HG03457 (cell line): Measurements from ENCODE around the gene PREX1.

Experiments used
- ATAC-seq: cut with Tn5 transposase; IDR thresholded peaks from one replicate; pipeline ENCODE4 v1.9.1; 2021; ENCODE audit warnings: moderate number of reproducible peaks; ENCODE audit not compliant: unreplicated experiment

PREX1 gene

GRCh38 chr20:48687117-48687800, 140.5 kb downstream of the PREX1 start:
- no peak for ATAC-seq

- no peak for ATAC-seq
Observed at GRCh38 chr20:48686238-48687116, 141.3 kb downstream of the PREX1 start.

GRCh38 chr20:48685300-48685699, 142.5 kb downstream of the PREX1 start:
- no peak for ATAC-seq

- no peak for ATAC-seq
Observed at GRCh38 chr20:48684501-48685041, 143.2 kb downstream of the PREX1 start.

GRCh38 chr20:48683467-48684175, 144.2 kb downstream of the PREX1 start:
- no peak for ATAC-seq

GRCh38 chr20:48682529-48683363, 145.1 kb downstream of the PREX1 start:
- no peak for ATAC-seq

- no peak for ATAC-seq
Observed at GRCh38 chr20:48681873-48682426, 145.8 kb downstream of the PREX1 start.

GRCh38 chr20:48681201-48681872, 146.5 kb downstream of the PREX1 start:
- ATAC-seq = no peak

- no peak for ATAC-seq
Observed at GRCh38 chr20:48680650-48681049, 147.1 kb downstream of the PREX1 start.

- ATAC-seq = no peak
Observed at GRCh38 chr20:48679599-48679998, 148.2 kb downstream of the PREX1 start.

GRCh38 chr20:48679011-48679410, 148.8 kb downstream of the PREX1 start:
- no peak for ATAC-seq

GRCh38 chr20:48678421-48678820, 149.4 kb downstream of the PREX1 start:
- ATAC-seq = no peak

- no peak for ATAC-seq
Observed at GRCh38 chr20:48676795-48677460, 150.9 kb downstream of the PREX1 start.

GRCh38 chr20:48676125-48676524, 151.7 kb downstream of the PREX1 start:
- no peak for ATAC-seq

- no peak for ATAC-seq
Observed at GRCh38 chr20:48674461-48674860, 153.3 kb downstream of the PREX1 start.

GRCh38 chr20:48673507-48673906, 154.3 kb downstream of the PREX1 start:
- no peak for ATAC-seq

GRCh38 chr20:48672324-48672723, 155.5 kb downstream of the PREX1 start:
- no peak for ATAC-seq

- no peak for ATAC-seq
Observed at GRCh38 chr20:48671141-48671540, 156.7 kb downstream of the PREX1 start.
